Keratinocyte (primary cell): ENCODE data around the gene AGR2. TPM values are rescaled to one million over a fixed set of nuclear protein-coding genes. Genes with fewer than 3 reads are reported as not detected.

Source experiments
- DNase-seq: peaks from one replicate; pipeline ENCODE4 v3.0.0-alpha.2; 2011; ENCODE audit warnings: low read depth, missing footprints, low spot score
- FAIRE-seq: peaks from 2 replicates; lab custom pipeline; 2011; peaks lifted over from hg19 to GRCh38; lab: Jason Lieb, UNC
- H2AFZ ChIP-seq: 2 replicates; pipeline ENCODE4 v1.6.0; 2012; ENCODE audit warnings: low read length, control low read depth, inconsistent platforms; ENCODE audit not compliant: control insufficient read depth
- H3K27ac ChIP-seq: 2 replicates; pipeline ENCODE4 v1.5.1; 2011; ENCODE audit warnings: low read length; ENCODE audit not compliant: control insufficient read depth, insufficient read depth
- H3K27me3 ChIP-seq: 3 replicates; pipeline ENCODE4 v1.6.0; 2011; ENCODE audit warnings: low read length; ENCODE audit not compliant: control insufficient read depth, insufficient read depth; ENCODE audit errors: extremely low read depth
- H3K36me3 ChIP-seq, 2 experiments: 2 replicates in 1 of 2; 3 replicates in 1 of 2; pipeline ENCODE4 v1.5.1; 2011; ENCODE audit warnings: low read length in 2 of 2, mild to moderate bottlenecking in 1 of 2; ENCODE audit not compliant: control insufficient read depth in 2 of 2, insufficient read depth in 2 of 2; ENCODE audit errors: extremely low read depth in 1 of 2
- H3K4me1 ChIP-seq: 3 replicates; pipeline ENCODE4 v1.5.1; 2011; ENCODE audit warnings: low read length; ENCODE audit not compliant: control insufficient read depth, insufficient read depth; ENCODE audit errors: extremely low read depth
- H3K4me2 ChIP-seq: 3 replicates; pipeline ENCODE4 v1.6.0; 2011; ENCODE audit warnings: low read depth, low read length; ENCODE audit not compliant: control insufficient read depth, insufficient read depth; ENCODE audit errors: extremely low read depth
- H3K4me3 ChIP-seq, 3 experiments: fragments of 200-600 bp in 1 of 3; sonication (generic) in 1 of 3; 2 replicates in 2 of 3; 3 replicates in 1 of 3; pipeline ENCODE4 v1.5.1; 2011 to 2016; ENCODE audit warnings: low read length in 3 of 3, mild to moderate bottlenecking in 3 of 3, control low read depth in 2 of 3, inconsistent platforms in 1 of 3, low read depth in 1 of 3, mixed read lengths in 1 of 3, mixed run types in 1 of 3, moderate library complexity in 1 of 3; ENCODE audit not compliant: control insufficient read depth in 2 of 3, insufficient read depth in 2 of 3; ENCODE audit errors: extremely low read depth in 1 of 3
- H3K79me2 ChIP-seq: 2 replicates; pipeline ENCODE4 v1.6.0; 2012; ENCODE audit warnings: low read length; ENCODE audit not compliant: control insufficient read depth, insufficient read depth
- H3K9ac ChIP-seq: 3 replicates; pipeline ENCODE4 v1.6.0; 2011; ENCODE audit warnings: low read length; ENCODE audit not compliant: control insufficient read depth, insufficient read depth; ENCODE audit errors: extremely low read depth
- H3K9me1 ChIP-seq: 3 replicates; pipeline ENCODE4 v1.6.0; 2011; ENCODE audit warnings: low read length; ENCODE audit not compliant: control insufficient read depth, insufficient read depth; ENCODE audit errors: extremely low read depth
- H3K9me3 ChIP-seq: 2 replicates; pipeline ENCODE4 v1.5.1; 2012; ENCODE audit warnings: low read depth, low read length; ENCODE audit not compliant: control insufficient read depth
- H4K20me1 ChIP-seq: 3 replicates; pipeline ENCODE4 v1.6.0; 2011; ENCODE audit warnings: low read length; ENCODE audit not compliant: control insufficient read depth, insufficient read depth; ENCODE audit errors: extremely low read depth
- EZH2 ChIP-seq: IDR thresholded peaks from one replicate; pipeline ENCODE4 v1.6.1; 2012; ENCODE audit warnings: inconsistent platforms, mild to moderate bottlenecking, low read length, moderate library complexity
- dilution Hi-C: fragments of 300-500 bp; cut with MboI; formaldehyde crosslinking; loops from one replicate; pipeline ENCODE4 v1.7.0; 2020; ENCODE audit warnings: low sequenced_read_pairs; ENCODE audit not compliant: extremely low pct_ligation_motif_present
- polyA plus RNA-seq, 5 experiments: library from polyadenylated mRNA; depleted of rRNA in 3 of 5; stranded (reverse) in 3 of 5; stranded (forward) in 1 of 5; unstranded in 1 of 5; fragments of >200 nt; gene quantifications; 1 replicate in 1 of 5; 2 replicates in 3 of 5; 3 replicates in 1 of 5; pipeline versions ENCODE4 v1.2.1 to v1.2.3, GENCODE V29; 2011 to 2012; ENCODE audit warnings: missing spikeins in 2 of 5, low read depth in 1 of 5, low replicate concordance in 1 of 5
- TF ChIP-seq, protein P1 (sequence below), 3 experiments: IDR thresholded peaks in 1 of 3; conservative IDR thresholded peaks in 1 of 3; optimal IDR thresholded peaks in 1 of 3; 2 replicates in 2 of 3; 3 replicates in 1 of 3; pipeline versions ENCODE3 to v1.5.1; 2011; ENCODE audit warnings: low read length in 3 of 3, mild to moderate bottlenecking in 3 of 3, moderate library complexity in 2 of 3, control low read depth in 1 of 3, inconsistent platforms in 1 of 3; ENCODE audit not compliant: insufficient read depth in 2 of 3; ENCODE audit errors: extremely low read depth in 1 of 3

AGR2 gene
- polyA plus RNA-seq, 1 donor (not counting 4 experiments of a cell fraction or from before 2014, with no cell fraction given), result 2.3 TPM

GRCh38 chr7:16742547-16742946, 62.3 kb downstream of the AGR2 start:
- DNase-seq (no peak), FAIRE-seq (no peak)
- peaks cover 16% of the 10 kb centered on the region for H3K4me1 ChIP-seq
- no peaks in the 10 kb centered on the region for H4K20me1 ChIP-seq
- no peak for TF ChIP-seq EZH2
- TF ChIP-seq, protein P1, sequence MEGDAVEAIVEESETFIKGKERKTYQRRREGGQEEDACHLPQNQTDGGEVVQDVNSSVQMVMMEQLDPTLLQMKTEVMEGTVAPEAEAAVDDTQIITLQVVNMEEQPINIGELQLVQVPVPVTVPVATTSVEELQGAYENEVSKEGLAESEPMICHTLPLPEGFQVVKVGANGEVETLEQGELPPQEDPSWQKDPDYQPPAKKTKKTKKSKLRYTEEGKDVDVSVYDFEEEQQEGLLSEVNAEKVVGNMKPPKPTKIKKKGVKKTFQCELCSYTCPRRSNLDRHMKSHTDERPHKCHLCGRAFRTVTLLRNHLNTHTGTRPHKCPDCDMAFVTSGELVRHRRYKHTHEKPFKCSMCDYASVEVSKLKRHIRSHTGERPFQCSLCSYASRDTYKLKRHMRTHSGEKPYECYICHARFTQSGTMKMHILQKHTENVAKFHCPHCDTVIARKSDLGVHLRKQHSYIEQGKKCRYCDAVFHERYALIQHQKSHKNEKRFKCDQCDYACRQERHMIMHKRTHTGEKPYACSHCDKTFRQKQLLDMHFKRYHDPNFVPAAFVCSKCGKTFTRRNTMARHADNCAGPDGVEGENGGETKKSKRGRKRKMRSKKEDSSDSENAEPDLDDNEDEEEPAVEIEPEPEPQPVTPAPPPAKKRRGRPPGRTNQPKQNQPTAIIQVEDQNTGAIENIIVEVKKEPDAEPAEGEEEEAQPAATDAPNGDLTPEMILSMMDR (optimal IDR thresholded peaks at IDR 0.05 in 1 of 3, IDR thresholded peaks at IDR 0.05 in 1 of 3, conservative IDR thresholded peaks at IDR 0.05 in 1 of 3; ENCODE audit: extremely low read depth in 1 of 3, insufficient read depth in 2 of 3, low read length in 3 of 3), result no peak
- H3K9ac ChIP-seq, result no peak overlapping the region
- no peak overlapping the region for H3K4me3 ChIP-seq
- H2AFZ ChIP-seq, result no peak overlapping the region
- H3K27me3 ChIP-seq, result no peaks in the 10 kb centered on the region
- no peaks in the 10 kb centered on the region for H3K9me3 ChIP-seq
- H3K4me2 ChIP-seq, result no peak overlapping the region
- dilution Hi-C loops, result no loop called here
- H3K27ac ChIP-seq, result no peak overlapping the region
- no peaks in the 10 kb centered on the region for H3K9me1 ChIP-seq
- H3K36me3 ChIP-seq, result no peaks in the 10 kb centered on the region
- no peaks in the 10 kb centered on the region for H3K79me2 ChIP-seq

Other genes starting within 250 kb of the AGR2 start
- 9.5 to 13.3 TPM (median 10.0 TPM) in 3 replicates for gene ANKMY2, start 159.2 kb downstream of the AGR2 start, polyA plus RNA-seq
- gene BZW2, start 158.8 kb downstream of the AGR2 start, polyA plus RNA-seq, result 49.5 to 89.1 TPM (median 65.7 TPM) in 3 replicates
- 11.2 to 21.6 TPM (median 18.0 TPM) in 3 replicates for gene TSPAN13, start 51.2 kb downstream of the AGR2 start, polyA plus RNA-seq
- not detected in 3 replicates for gene AGR3, start 77.0 kb upstream of the AGR2 start, polyA plus RNA-seq